ENCODE data around the gene AP1S1.

Gene AP1S1

GRCh38 chr7:101174322-101174854, 20.1 kb downstream of the AP1S1 start:
- H3K4me3 ChIP-seq (ENCODE audit: control insufficient read depth, low read depth, low read length), result no peak overlapping the region
- no peak for TF ChIP-seq CTCF (IDR thresholded peaks at IDR 0.05; ENCODE audit: control insufficient read depth, insufficient read depth, low read depth, low read length, missing control alignments)
- DNase-seq (ENCODE audit: low read depth), result no peak

GRCh38 chr7:101175664-101176063, 21.4 kb downstream of the AP1S1 start:
- H3K4me3 ChIP-seq (ENCODE audit: control insufficient read depth, low read depth, low read length), result no peak overlapping the region
- DNase-seq (ENCODE audit: low read depth), result no peak
- no peak for TF ChIP-seq CTCF (IDR thresholded peaks at IDR 0.05; ENCODE audit: control insufficient read depth, insufficient read depth, low read depth, low read length, missing control alignments)

GRCh38 chr7:101177644-101178043, 23.4 kb downstream of the AP1S1 start:
- TF ChIP-seq CTCF (IDR thresholded peaks at IDR 0.05; ENCODE audit: control insufficient read depth, insufficient read depth, low read depth, low read length, missing control alignments), result no peak
- H3K4me3 ChIP-seq (ENCODE audit: control insufficient read depth, low read depth, low read length), result no peak overlapping the region
- no peak for DNase-seq (ENCODE audit: low read depth)

GRCh38 chr7:101179117-101179516, 24.8 kb downstream of the AP1S1 start:
- no peak for TF ChIP-seq CTCF (IDR thresholded peaks at IDR 0.05; ENCODE audit: control insufficient read depth, insufficient read depth, low read depth, low read length, missing control alignments)
- no peak for DNase-seq (ENCODE audit: low read depth)
- no peak overlapping the region for H3K4me3 ChIP-seq (ENCODE audit: control insufficient read depth, low read depth, low read length)

- H3K4me3 ChIP-seq (ENCODE audit: control insufficient read depth, low read depth, low read length), result no peak overlapping the region
- no peak for DNase-seq (ENCODE audit: low read depth)
- TF ChIP-seq CTCF (IDR thresholded peaks at IDR 0.05; ENCODE audit: control insufficient read depth, insufficient read depth, low read depth, low read length, missing control alignments), result no peak
Observed at GRCh38 chr7:101179713-101180112, 25.4 kb downstream of the AP1S1 start.

- no peak for TF ChIP-seq CTCF (IDR thresholded peaks at IDR 0.05; ENCODE audit: control insufficient read depth, insufficient read depth, low read depth, low read length, missing control alignments)
- no peak within 1 kb of the TSS for H3K4me3 ChIP-seq (ENCODE audit: control insufficient read depth, low read depth, low read length)
- DNase-seq (ENCODE audit: low read depth), result no peak
Observed at GRCh38 chr7:101180130-101180755, 26.0 kb downstream of the AP1S1 start, which contains the start of gene NAT16. Gene NAT16, minus strand, starts transcription at chr7:101180293. Its CDS starts 5,486 bp downstream, at chr7:101174807.
